ENCODE data around the gene NCS1.
A peak's percentile ranks its signal among the peaks of the same experiment; 100 is the strongest.

NCS1 gene

GRCh38 chr9:130215341-130216119, 43.3 kb downstream of the NCS1 start:
- no peak for DNase-seq

- DNase-seq = no peak
These were observed 45.6 kb downstream of the NCS1 start for GRCh38 chr9:130217838-130218237.

- DNase-seq = no peak
These were observed 47.5 kb downstream of the NCS1 start for GRCh38 chr9:130219661-130220096.

GRCh38 chr9:130220352-130220751, 48.1 kb downstream of the NCS1 start:
- no peak for DNase-seq

GRCh38 chr9:130222833-130223232, 50.6 kb downstream of the NCS1 start:
- DNase-seq = no peak

- no peak for DNase-seq
These were observed 52.9 kb downstream of the NCS1 start for GRCh38 chr9:130225071-130225470.

GRCh38 chr9:130225586-130225985, 53.4 kb downstream of the NCS1 start:
- DNase-seq = no peak

- DNase-seq = no peak
These were observed 53.9 kb downstream of the NCS1 start for GRCh38 chr9:130226112-130226511.

- no peak for DNase-seq
These were observed 55.6 kb downstream of the NCS1 start for GRCh38 chr9:130227833-130228232.

- no peak for DNase-seq
These were observed 57.6 kb downstream of the NCS1 start for GRCh38 chr9:130229759-130230158.

GRCh38 chr9:130230631-130231030, 58.4 kb downstream of the NCS1 start:
- DNase-seq = no peak

- DNase-seq = no peak
These were observed 60.8 kb downstream of the NCS1 start for GRCh38 chr9:130232899-130233586.

GRCh38 chr9:130233587-130233945, 61.4 kb downstream of the NCS1 start:
- no peak for DNase-seq

- DNase-seq = no peak
These were observed 62.4 kb downstream of the NCS1 start for GRCh38 chr9:130234340-130235260.

GRCh38 chr9:130235558-130236435, 63.6 kb downstream of the NCS1 start:
- peak; percentile 54 for DNase-seq

GRCh38 chr9:130236436-130236985, 64.3 kb downstream of the NCS1 start:
- DNase-seq = no peak

- peak; percentile 7 for DNase-seq
These were observed 64.9 kb downstream of the NCS1 start for GRCh38 chr9:130237076-130237475.

GRCh38 chr9:130237763-130238524, 65.7 kb downstream of the NCS1 start:
- peak; percentile 87 for DNase-seq

- DNase-seq = no peak
These were observed 67.1 kb downstream of the NCS1 start for GRCh38 chr9:130239363-130239695.

GRCh38 chr9:130239741-130240241, 67.6 kb downstream of the NCS1 start:
- no peak for DNase-seq

Data from NCI-H510A treated with DMSO at 0.1 percent for 48 hours (cell line).